ENCODE measurements around the gene ADGB. TPM values are rescaled to one million over a fixed set of nuclear protein-coding genes. Genes with fewer than 3 reads are reported as not detected.
A peak's percentile ranks its signal among the peaks of the same experiment; 100 is the strongest.

Gene ADGB
- total RNA-seq, 1 donor from 2014 or later, result not detected

GRCh38 chr6:146693342-146693741 lies 94.6 kb downstream of the ADGB start:
- no peak overlapping the region for H3K27ac Mint-ChIP-seq
- no peaks in the 10 kb centered on the region for H3K27me3 Mint-ChIP-seq
- H3K36me3 Mint-ChIP-seq (ENCODE audit: insufficient read depth), result no peaks in the 10 kb centered on the region
- no peak overlapping the region for H3K4me3 Mint-ChIP-seq (ENCODE audit: low read depth)
- H3K9me3 Mint-ChIP-seq (ENCODE audit: low read depth), result no peaks in the 10 kb centered on the region
- TF ChIP-seq, protein P1, sequence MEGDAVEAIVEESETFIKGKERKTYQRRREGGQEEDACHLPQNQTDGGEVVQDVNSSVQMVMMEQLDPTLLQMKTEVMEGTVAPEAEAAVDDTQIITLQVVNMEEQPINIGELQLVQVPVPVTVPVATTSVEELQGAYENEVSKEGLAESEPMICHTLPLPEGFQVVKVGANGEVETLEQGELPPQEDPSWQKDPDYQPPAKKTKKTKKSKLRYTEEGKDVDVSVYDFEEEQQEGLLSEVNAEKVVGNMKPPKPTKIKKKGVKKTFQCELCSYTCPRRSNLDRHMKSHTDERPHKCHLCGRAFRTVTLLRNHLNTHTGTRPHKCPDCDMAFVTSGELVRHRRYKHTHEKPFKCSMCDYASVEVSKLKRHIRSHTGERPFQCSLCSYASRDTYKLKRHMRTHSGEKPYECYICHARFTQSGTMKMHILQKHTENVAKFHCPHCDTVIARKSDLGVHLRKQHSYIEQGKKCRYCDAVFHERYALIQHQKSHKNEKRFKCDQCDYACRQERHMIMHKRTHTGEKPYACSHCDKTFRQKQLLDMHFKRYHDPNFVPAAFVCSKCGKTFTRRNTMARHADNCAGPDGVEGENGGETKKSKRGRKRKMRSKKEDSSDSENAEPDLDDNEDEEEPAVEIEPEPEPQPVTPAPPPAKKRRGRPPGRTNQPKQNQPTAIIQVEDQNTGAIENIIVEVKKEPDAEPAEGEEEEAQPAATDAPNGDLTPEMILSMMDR (IDR thresholded peaks at IDR 0.05; ENCODE audit: unreplicated experiment), result no peak
- DNase-seq (ENCODE audit: low spot score, unreplicated experiment), result no peak
- H3K4me1 Mint-ChIP-seq (ENCODE audit: low read depth), result no peaks in the 10 kb centered on the region

DNA sequence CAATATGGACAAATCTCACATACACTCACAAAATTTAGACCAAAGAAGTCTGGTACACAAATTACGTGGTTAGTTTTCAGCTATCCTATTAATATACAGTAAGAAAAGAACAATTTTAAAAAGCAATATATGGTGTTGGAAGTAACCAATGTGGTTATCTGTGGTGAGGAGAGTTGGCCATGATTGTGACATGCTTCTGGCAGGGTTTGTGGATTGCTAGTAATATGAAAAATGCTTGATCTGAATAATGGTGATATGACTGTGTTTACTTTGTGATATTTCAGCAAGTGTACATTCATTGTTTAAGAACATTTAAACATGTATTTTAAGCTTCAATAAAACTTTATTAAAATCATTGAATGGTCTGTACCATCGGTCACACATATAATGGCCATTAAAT lies 99.1 kb downstream of the ADGB start:
- H3K4me1 Mint-ChIP-seq (ENCODE audit: low read depth), result no peaks in the 10 kb centered on the region
- H3K4me3 Mint-ChIP-seq (ENCODE audit: low read depth), result no peak overlapping the region
- no peaks in the 10 kb centered on the region for H3K36me3 Mint-ChIP-seq (ENCODE audit: insufficient read depth)
- no peaks in the 10 kb centered on the region for H3K27me3 Mint-ChIP-seq
- no peaks in the 10 kb centered on the region for H3K9me3 Mint-ChIP-seq (ENCODE audit: low read depth)
- no peak overlapping the region for H3K27ac Mint-ChIP-seq
- TF ChIP-seq, protein P1 (IDR thresholded peaks at IDR 0.05; ENCODE audit: unreplicated experiment), result no peak
- DNase-seq (ENCODE audit: low spot score, unreplicated experiment), result no peak

GRCh38 chr6:146700078-146700686 lies 101.4 kb downstream of the ADGB start:
- TF ChIP-seq, protein P1 (IDR thresholded peaks at IDR 0.05; ENCODE audit: unreplicated experiment), result peak; percentile 80
- H3K27ac Mint-ChIP-seq, result no peak overlapping the region

GRCh38 chr6:146701632-146702031 lies 102.9 kb downstream of the ADGB start:
- TF ChIP-seq, protein P1 (IDR thresholded peaks at IDR 0.05; ENCODE audit: unreplicated experiment), result no peak
- no peak overlapping the region for H3K27ac Mint-ChIP-seq
- DNase-seq (ENCODE audit: low spot score, unreplicated experiment), result no peak
- no peak overlapping the region for H3K4me3 Mint-ChIP-seq (ENCODE audit: low read depth)
- H3K4me1 Mint-ChIP-seq (ENCODE audit: low read depth), result no peaks in the 10 kb centered on the region
- no peaks in the 10 kb centered on the region for H3K27me3 Mint-ChIP-seq
- no peaks in the 10 kb centered on the region for H3K36me3 Mint-ChIP-seq (ENCODE audit: insufficient read depth)
- no peaks in the 10 kb centered on the region for H3K9me3 Mint-ChIP-seq (ENCODE audit: low read depth)

More at GRCh38 chr6:146700078-146700686, 101.4 kb downstream of the ADGB start:
- H3K27me3 Mint-ChIP-seq, result no peaks in the 10 kb centered on the region
- DNase-seq (ENCODE audit: low spot score, unreplicated experiment), result peak; percentile 36
- no peaks in the 10 kb centered on the region for H3K36me3 Mint-ChIP-seq (ENCODE audit: insufficient read depth)
- H3K4me1 Mint-ChIP-seq (ENCODE audit: low read depth), result no peaks in the 10 kb centered on the region
- H3K9me3 Mint-ChIP-seq (ENCODE audit: low read depth), result no peaks in the 10 kb centered on the region
- H3K4me3 Mint-ChIP-seq (ENCODE audit: low read depth), result no peak overlapping the region

- H3K4me1 Mint-ChIP-seq (ENCODE audit: low read depth), result no peaks in the 10 kb centered on the region
- TF ChIP-seq, protein P1 (IDR thresholded peaks at IDR 0.05; ENCODE audit: unreplicated experiment), result no peak
- no peaks in the 10 kb centered on the region for H3K9me3 Mint-ChIP-seq (ENCODE audit: low read depth)
- no peak overlapping the region for H3K27ac Mint-ChIP-seq
- DNase-seq (ENCODE audit: low spot score, unreplicated experiment), result no peak
- H3K27me3 Mint-ChIP-seq, result no peaks in the 10 kb centered on the region
- no peaks in the 10 kb centered on the region for H3K36me3 Mint-ChIP-seq (ENCODE audit: insufficient read depth)
- no peak overlapping the region for H3K4me3 Mint-ChIP-seq (ENCODE audit: low read depth)
Measured at GRCh38 chr6:146709036-146709622, 110.4 kb downstream of the ADGB start.

Data from progenitor cell of endocrine pancreas (in vitro differentiated cells).